IPS-NIHi7 (cell line): ENCODE data around the gene TAB2.

Experiments
- DNase-seq: peaks from one replicate; pipeline ENCODE4 v3.0.0; 2012; ENCODE audit warnings: mixed read lengths; ENCODE audit errors: extremely low spot score

TAB2 gene

GRCh38 chr6:149414009-149414408 is 96.5 kb downstream of the TAB2 start:
- DNase-seq: no peak

- no peak for DNase-seq
These were observed 97.3 kb downstream of the TAB2 start for GRCh38 chr6:149414821-149415220.

- no peak for DNase-seq
These were observed 102.3 kb downstream of the TAB2 start for GRCh38 chr6:149419696-149420404.

- DNase-seq: no peak
These were observed 103.6 kb downstream of the TAB2 start for GRCh38 chr6:149421132-149421531.

- no peak for DNase-seq
These were observed 105.1 kb downstream of the TAB2 start for GRCh38 chr6:149422581-149422980.

GRCh38 chr6:149423964-149424440 is 106.5 kb downstream of the TAB2 start:
- no peak for DNase-seq

- no peak for DNase-seq
These were observed 107.7 kb downstream of the TAB2 start for GRCh38 chr6:149425224-149425623.

- DNase-seq: no peak
These were observed 108.2 kb downstream of the TAB2 start for GRCh38 chr6:149425754-149426153.

- no peak for DNase-seq
These were observed 111.1 kb downstream of the TAB2 start for GRCh38 chr6:149428606-149429005.

- DNase-seq: no peak
These were observed 112.2 kb downstream of the TAB2 start for GRCh38 chr6:149429427-149430360.

- peak; percentile 97 for DNase-seq
These were observed 114.6 kb downstream of the TAB2 start for GRCh38 chr6:149431905-149432775.

- DNase-seq: no peak
These were observed 115.9 kb downstream of the TAB2 start for GRCh38 chr6:149433405-149433804.

GRCh38 chr6:149433881-149434280 is 116.4 kb downstream of the TAB2 start:
- DNase-seq: no peak

- DNase-seq: no peak
These were observed 118.5 kb downstream of the TAB2 start for GRCh38 chr6:149435919-149436586.

GRCh38 chr6:149436647-149437046 is 119.1 kb downstream of the TAB2 start:
- no peak for DNase-seq

- no peak for DNase-seq
These were observed 119.7 kb downstream of the TAB2 start for GRCh38 chr6:149437212-149437611.

- no peak for DNase-seq
These were observed 121.3 kb downstream of the TAB2 start for GRCh38 chr6:149438855-149439254.

- DNase-seq: no peak
These were observed 122.1 kb downstream of the TAB2 start for GRCh38 chr6:149439626-149440025.

GRCh38 chr6:149440735-149441671 is 123.5 kb downstream of the TAB2 start:
- DNase-seq: no peak

GRCh38 chr6:149441740-149442139 is 124.2 kb downstream of the TAB2 start:
- DNase-seq: no peak
